Measurements from ENCODE around the gene BRD9.
"Not testable (repeated sequence)": the region's sequence is repeated elsewhere in the genome, so short reads cannot be mapped to it uniquely, and the experiment has no call there.

BRD9 gene

DNA sequence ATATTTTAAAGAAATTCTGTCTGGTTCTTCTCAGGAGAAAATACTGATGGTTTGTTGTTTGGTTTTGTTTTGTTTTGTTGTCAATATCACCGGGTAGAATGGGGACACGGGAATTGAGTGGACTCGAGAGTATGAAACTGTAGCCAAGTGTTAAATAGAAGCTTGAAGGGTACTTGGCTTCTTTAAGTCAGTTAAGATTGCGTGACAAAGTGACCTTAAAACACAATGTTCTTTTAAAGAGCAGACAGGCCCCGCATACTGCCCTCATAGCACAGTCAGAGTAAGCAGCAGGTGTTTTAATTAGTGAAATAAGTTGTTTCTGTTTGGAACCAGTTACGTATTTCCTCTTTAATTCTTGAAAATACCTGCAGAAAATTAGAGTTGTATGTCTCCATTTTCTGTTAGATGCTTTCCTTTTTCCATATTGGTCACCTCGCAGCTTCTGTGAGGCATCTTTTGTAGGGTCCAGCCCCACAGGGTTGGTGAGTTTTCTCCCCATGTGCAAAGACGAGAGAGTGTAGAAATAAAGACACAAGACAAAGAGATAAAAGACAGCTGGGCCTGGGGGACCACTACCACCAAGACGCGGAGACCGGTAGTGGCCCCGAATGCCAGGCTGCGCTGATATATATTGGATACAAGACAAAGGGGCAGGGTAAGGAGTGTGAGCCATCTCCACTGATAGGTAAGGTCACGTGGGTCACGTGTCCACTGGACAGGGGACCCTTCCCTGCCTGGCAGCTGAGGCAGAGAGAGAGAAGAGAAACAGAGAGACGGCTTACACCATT, 9.7 kb upstream of the BRD9 start:
- DNase-seq: no peak

GRCh38 chr5:900781-901180, 8.2 kb upstream of the BRD9 start:
- DNase-seq: no peak

DNA sequence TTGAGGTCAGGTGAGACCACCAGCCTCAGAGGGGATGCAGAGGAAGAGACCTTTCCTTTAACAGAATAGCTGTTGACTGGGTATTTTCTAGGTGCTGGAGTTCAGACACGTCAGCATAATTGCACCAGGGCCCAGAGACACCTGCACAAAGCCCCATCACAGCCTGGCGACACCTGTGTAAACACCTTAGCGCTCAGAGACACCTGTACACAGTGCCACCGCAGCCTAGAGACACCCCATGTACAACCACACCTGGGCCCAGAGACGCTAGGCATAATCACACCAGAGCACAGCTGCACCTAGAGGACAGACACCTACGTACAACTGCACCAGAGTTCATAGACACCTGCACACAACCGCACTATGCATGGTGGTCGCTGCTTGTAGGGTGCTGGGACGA, 1.1 kb upstream of the BRD9 start:
- no peak for DNase-seq

GRCh38 chr5:893137-893506, 521 bp upstream of the BRD9 start:
- DNase-seq: no peak

DNA sequence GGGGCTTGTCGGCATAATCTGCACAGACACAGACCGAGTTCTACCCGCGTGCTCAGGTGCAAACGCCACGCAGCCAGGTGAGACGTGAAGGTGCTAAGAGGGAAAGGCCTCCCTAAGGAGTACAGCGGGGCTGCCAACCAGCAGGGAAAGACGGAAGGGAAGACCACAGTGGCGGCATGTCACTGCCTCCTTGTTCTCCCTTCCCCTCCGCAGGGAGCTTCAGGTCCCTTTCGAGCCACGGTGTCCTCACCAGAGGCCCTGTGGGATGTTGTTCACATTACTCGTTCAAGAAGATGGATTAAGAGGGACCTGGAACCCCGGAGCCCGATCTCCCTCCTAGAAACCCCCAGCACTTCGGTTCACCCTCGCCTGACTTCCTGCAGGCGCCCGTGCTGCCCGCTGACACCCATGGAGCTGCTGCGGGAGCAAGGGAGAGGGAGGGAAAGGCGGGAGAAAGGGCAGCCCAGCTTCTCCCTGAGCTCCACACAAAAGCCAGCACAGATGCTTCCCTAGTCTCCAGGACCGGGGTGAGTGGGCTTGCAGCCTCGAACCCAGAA, 686 bp downstream of the BRD9 start:
- DNase-seq: no peak

DNA sequence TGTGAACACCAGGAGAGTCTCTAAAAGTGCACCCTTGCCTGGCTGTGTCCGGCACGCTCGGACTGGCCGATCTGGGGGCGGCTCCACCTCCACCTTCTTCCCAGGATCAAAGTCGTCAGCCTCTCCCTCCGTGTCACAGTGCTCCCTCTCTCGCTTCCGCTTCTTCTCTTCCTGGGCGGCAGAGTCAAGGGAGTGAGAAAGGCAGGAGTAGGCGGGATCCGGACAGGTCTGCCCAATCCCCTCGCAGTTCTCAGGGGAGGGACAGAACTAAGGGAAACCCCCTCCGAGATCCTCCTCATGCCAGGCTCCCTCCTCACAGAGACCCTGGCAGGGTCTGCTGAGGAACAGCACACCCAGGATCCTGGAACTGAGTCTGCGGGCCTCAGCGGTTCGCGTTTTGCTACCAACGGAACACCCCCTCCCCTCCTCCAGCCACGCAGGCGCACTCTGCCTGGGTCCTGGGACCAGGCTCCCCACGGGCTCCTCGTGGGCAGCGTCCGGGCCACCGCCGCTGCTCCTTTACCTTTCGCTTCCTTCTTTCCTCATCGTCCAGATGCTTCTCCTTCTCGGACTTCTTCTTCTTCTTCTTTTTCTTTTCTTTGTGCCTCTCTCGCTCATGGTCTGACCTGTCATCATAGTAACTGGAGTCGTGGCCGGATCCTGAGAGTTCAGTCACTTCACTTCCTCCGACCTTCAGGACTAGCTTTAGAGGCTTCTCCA, 1.3 kb downstream of the BRD9 start:
- no peak for DNase-seq

GRCh38 chr5:889075-889710, 3.4 kb downstream of the BRD9 start:
- DNase-seq: no peak

DNA sequence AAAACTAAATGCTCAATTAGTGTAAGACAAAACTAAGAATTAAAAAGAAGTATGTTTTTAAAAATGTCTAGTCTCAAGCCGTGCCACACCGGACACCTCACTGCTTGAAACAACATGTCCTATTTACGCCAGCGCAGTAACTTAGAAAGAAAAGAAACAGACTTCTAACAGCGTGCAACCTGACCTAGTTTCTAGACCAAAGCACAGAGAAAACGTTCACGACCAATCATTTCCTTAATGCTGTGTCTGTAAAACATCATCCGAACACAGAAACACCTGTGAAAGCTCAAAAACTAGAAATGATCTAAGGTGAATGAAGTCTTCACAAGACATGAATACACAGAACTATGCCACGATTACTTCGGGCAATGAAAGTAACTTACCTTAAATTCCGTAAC, 4.0 kb downstream of the BRD9 start:
- DNase-seq: no peak

DNA sequence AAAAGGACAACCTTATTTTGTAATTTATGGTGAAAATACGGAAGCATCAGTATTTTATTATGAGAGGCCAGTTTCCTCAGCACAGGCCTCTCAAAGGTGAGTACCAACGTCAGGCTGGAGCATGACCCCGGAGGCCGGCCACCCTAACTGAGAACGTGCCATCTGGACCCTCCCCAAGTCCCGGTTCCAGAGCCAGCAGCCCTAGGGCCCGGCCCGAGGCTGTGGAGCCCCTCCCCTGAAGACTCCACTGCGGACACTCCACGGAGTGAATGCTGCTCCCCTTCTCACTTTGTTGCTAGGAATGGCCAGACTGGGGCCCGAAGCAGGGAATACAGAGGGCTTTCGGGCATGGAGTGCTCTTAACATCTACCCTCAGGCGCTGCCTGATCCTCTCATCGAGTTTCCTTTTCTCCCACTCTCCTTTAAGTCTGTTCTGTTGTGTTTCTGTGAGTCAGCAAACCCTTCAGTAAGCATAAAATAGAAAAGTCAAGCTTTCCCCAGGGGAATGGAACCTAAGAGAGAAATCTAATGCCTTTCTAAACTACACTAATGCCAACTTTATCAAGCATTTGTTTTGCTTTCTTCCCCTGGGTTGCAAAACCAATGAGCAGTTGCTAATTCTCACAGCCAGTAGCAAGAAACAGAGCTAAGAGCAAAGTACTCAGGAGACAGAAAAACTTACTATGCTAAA, 4.5 kb downstream of the BRD9 start:
- DNase-seq: no peak

DNA sequence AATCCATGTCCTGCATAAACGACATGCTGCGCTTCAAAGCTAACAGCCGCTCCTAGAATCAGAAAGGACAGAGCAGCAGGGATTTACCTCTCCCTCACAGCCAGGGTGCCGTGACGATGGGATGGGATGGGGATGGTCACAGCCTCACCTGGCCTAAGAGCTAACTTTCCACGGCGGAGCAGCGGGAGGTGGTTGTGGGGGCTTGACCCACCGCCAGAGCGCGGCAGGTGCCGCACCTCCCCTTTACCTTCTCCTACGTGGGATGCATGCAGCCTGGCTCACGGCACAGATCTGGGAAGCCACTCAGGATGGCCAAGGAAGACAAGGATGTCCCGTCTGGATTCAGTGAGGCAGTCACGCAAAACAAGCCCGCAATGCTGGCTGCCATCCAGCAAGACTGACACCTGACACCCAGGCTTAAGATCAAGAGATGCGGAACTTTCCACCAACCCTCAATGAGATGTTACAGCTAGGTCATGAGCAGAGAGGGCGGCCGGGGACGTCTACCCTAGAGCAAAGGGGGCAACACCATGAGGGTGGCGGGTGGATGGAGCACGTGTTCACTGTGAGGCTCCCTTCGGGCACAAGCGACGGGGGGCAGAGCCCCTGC, 5.8 kb downstream of the BRD9 start:
- DNase-seq: peak; percentile 18

GRCh38 chr5:886036-886435, 6.6 kb downstream of the BRD9 start:
- no peak for DNase-seq

GRCh38 chr5:885529-885928, 7.1 kb downstream of the BRD9 start:
- no peak for DNase-seq

- DNase-seq: no peak
Observed at GRCh38 chr5:885127-885442, 7.5 kb downstream of the BRD9 start.

DNA sequence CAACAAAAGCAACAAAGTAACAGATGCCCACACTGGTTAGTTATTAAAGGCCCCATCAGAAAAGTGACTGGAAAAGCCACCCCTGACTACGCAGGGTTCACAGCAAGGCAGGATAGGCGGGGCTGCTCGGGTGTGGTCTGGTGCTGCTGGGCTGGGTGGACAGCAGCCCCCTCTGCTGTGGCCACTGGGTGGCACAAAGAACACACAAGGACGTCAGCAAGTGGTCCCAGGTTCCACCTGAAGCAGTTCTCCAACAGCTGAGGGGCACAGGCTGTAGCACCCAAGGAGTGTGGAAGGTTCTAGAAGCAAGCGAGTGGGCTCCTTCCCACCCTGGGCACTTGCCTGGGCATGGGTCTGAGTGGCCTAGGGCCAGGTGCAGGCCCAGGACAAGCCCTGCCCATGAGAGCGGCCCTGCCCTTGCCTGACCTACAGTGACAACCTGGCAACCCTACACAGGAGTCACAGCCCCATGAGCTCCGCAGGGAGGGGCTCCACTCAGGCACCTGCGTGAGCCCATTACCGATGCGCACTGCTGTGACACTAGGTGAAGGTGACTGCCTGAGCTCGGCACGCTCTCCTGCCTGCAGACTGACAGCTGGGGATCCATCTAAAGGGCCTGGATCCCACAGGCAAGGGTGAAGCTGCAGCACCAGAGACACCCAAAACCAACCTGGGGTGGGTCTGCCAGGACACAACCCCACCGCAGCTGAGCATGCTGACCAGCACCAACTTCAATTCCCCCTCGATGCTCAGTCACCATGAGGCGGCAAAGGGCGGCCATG, 8.1 kb downstream of the BRD9 start:
- no peak for DNase-seq

DNA sequence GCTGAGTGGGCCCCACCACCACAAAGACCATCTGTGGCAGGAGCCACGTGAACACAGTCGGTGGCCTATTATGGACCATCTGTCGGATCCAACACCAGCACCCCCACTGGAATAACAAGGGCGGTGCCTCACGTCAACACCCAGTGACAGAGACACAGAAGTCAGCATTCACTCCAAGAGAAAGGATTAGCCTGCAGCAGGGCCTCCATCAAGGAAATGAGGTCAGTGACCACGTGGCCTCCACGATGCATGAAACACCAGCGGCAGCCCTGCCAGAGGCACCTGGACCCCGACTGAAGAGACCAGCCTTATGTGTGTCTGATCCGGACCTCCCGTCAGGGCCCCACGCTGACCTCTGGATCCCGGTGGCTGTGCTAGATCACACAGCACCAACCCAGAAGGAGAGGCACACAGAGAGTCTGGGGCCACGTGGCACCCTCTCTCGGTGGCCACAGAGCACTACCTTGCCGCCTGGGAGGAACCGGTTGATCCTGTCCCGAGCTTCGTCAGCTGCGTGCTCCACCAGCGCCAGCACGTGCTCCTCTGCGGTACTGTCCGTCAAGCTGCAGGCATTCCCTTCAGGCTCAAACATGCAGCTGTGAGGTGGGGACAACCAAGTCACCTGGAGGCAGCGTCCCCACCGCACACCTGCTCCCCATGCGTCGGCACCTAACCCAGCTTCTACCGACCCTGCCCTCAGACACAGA, 9.0 kb downstream of the BRD9 start:
- no peak for DNase-seq

GRCh38 chr5:882253-883183, 10.1 kb downstream of the BRD9 start:
- no peak for DNase-seq

GRCh38 chr5:881551-881935, 11.1 kb downstream of the BRD9 start:
- no peak for DNase-seq

- DNase-seq: no peak
Observed at GRCh38 chr5:880816-881550, 11.6 kb downstream of the BRD9 start.

DNA sequence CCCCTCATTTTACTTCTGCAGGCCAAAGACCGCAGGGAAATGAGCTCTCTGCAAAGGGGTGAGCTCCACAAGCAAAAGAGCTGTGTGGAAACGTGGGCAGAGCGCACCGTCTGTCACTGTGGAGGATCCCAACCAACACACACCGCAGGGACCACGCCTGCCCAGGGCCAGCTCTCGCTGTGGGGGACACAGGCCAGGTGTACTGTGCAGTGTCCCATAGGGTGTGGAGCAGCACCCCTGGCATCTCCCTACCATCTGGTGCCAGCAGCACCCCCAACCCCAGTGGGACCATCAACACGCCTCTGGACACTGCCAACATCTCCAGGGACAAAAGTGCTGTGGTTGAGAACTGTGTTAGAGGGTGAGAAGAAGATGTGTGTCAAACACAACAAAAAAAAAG, 13.9 kb downstream of the BRD9 start:
- not testable (repeated sequence) for DNase-seq

DNA sequence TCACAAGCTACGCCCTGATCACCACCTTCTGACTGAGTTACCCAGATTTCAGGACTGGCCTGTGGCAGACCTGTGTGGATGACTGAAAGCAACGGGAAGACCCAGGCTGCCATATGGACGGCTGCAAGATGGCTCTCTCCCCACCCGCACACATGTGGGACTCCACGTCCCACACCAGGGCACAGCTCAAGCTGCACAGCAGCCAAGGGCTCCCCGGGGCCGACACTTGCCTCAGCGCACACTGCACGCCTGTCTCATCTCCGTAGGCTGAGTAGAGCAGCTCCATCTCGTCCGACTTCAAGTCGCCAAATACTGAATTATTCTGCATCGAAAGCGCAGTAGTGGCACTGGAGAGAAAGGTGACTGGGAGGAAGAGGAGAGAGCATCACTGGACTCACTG, 14.5 kb downstream of the BRD9 start:
- no peak for DNase-seq

Data from NCI-H2171 (cell line).